HepG2 (cell line): ENCODE measurements around the gene SPRYD3. TPM values are rescaled to one million over a fixed set of nuclear protein-coding genes. Genes with fewer than 3 reads are reported as not detected.
A peak's percentile ranks its signal among the peaks of the same experiment; 100 is the strongest.

Experiments used
- ARID5B ChIP-seq: IDR thresholded peaks from 2 replicates; pipeline ENCODE4 v1.4.0; 2020; ENCODE audit warnings: mild to moderate bottlenecking, missing genetic modification reagents
- CCAR2 ChIP-seq: fragments of 200-400 bp; formaldehyde crosslinking; optimal IDR thresholded peaks from 2 replicates; pipeline ENCODE3; 2018; ENCODE audit warnings: low read depth, mild to moderate bottlenecking, low read length, moderate library complexity
- CREB1 ChIP-seq, 2 experiments: fragments of 450-650 bp in 1 of 2; IDR thresholded peaks; 2 replicates each; pipeline ENCODE4 v1.6.1; 2016 to 2017; ENCODE audit warnings: control low read depth in 1 of 2, mild to moderate bottlenecking in 1 of 2, missing compliant biosample characterization in 1 of 2, missing genetic modification characterization in 1 of 2
- GMEB2 ChIP-seq: IDR thresholded peaks from 2 replicates; pipeline ENCODE4 v1.6.1; 2016; ENCODE audit warnings: missing biosample characterization, missing genetic modification reagents, low read depth
- GRHL1 ChIP-seq: sonication (generic); formaldehyde crosslinking; conservative IDR thresholded peaks from 2 replicates; pipeline ENCODE4 v1.8.0; 2022; ENCODE audit warnings: missing genetic modification reagents
- GZF1 ChIP-seq: sonication (generic); formaldehyde crosslinking; IDR thresholded peaks from 2 replicates; pipeline ENCODE4 v1.5.1; 2020; ENCODE audit warnings: mild to moderate bottlenecking, missing genetic modification reagents
- MLLT10 ChIP-seq: sonication (generic); formaldehyde crosslinking; IDR thresholded peaks from 2 replicates; pipeline ENCODE4 v1.4.0; 2020; ENCODE audit warnings: missing genetic modification reagents
- MNT ChIP-seq: fragments of 450-650 bp; IDR thresholded peaks from 2 replicates; pipeline ENCODE4 v1.6.1; 2016
- NR2F6 ChIP-seq, 2 experiments: IDR thresholded peaks; 2 replicates each; pipeline ENCODE4 v1.6.1; 2016; ENCODE audit warnings: antibody characterized with exemption in 1 of 2, mild to moderate bottlenecking in 1 of 2
- PATZ1 ChIP-seq: sonication (generic); formaldehyde crosslinking; IDR thresholded peaks from 2 replicates; pipeline ENCODE4 v1.4.0; 2020; ENCODE audit warnings: missing genetic modification reagents
- RAD21 ChIP-seq: fragments of 450-650 bp; formaldehyde crosslinking; IDR thresholded peaks from 2 replicates; pipeline ENCODE4 v1.5.0; 2020; ENCODE audit warnings: mild to moderate bottlenecking
- REL ChIP-seq: sonication (generic); formaldehyde crosslinking; conservative IDR thresholded peaks from 2 replicates; pipeline ENCODE4 v1.8.0; 2022; ENCODE audit warnings: mild to moderate bottlenecking, missing genetic modification reagents, moderate library complexity
- TBX3 ChIP-seq: fragments of 450-650 bp; IDR thresholded peaks from 2 replicates; pipeline ENCODE4 v1.6.1; 2017; ENCODE audit warnings: antibody characterized with exemption, mild to moderate bottlenecking, inconsistent platforms, borderline replicate concordance
- ZFY ChIP-seq: sonication (generic); formaldehyde crosslinking; IDR thresholded peaks from 2 replicates; pipeline ENCODE4 v1.4.0; 2020; ENCODE audit warnings: missing genetic modification reagents
- ZNF282 ChIP-seq: fragments of 450-650 bp; IDR thresholded peaks from 2 replicates; pipeline ENCODE4 v1.6.1; 2018; ENCODE audit not compliant: partially characterized antibody
- ZNF567 ChIP-seq: sonication (generic); formaldehyde crosslinking; IDR thresholded peaks from 2 replicates; pipeline ENCODE4 v1.8.1; 2023; ENCODE audit warnings: mild to moderate bottlenecking, missing genetic modification reagents, borderline replicate concordance
- ZNF703 ChIP-seq: sonication (generic); formaldehyde crosslinking; IDR thresholded peaks from 2 replicates; pipeline ENCODE4 v1.5.1; 2020; ENCODE audit warnings: missing genetic modification reagents, mild to moderate bottlenecking, moderate library complexity, borderline replicate concordance
- polyA plus RNA-seq, 8 experiments: library from polyadenylated mRNA; depleted of rRNA in 3 of 8; stranded (reverse) in 7 of 8; unstranded in 1 of 8; fragments of >200 nt; fragmentation: Illumina TruSeq in 4 of 8; extraction: Trizol in 4 of 8; gene quantifications; 2 replicates each; pipeline versions ENCODE4 v1.2.1 to v1.2.3, GENCODE V29; 2011 to 2016; ENCODE audit warnings: low read depth in 4 of 8, missing spikeins in 1 of 8, mixed read lengths in 1 of 8; ENCODE audit not compliant: insufficient read depth in 1 of 8
- total RNA-seq, 5 experiments: library from RNA; depleted of rRNA; stranded (reverse); fragments of >200 nt; fragmentation: Illumina TruSeq; extraction: Trizol; gene quantifications; 2 replicates each; pipeline ENCODE4 v1.2.3, GENCODE V29; 2016; ENCODE audit warnings: low read depth in 1 of 5

Gene SPRYD3
- total and polyA plus RNA-seq, 2 of the 13 experiments (the other 11 are each of a cell fraction or from before 2014, with no cell fraction given): 9.0 to 9.2 TPM

GRCh38 chr12:53079226-53080117 is at the start of gene SPRYD3 (continued):
- TF ChIP-seq MNT (no peak), GRHL1 (CRISPR knock-in tag) (no peak), ZNF703 (CRISPR knock-in tag) (no peak), NR2F6 (IDR thresholded peaks at IDR 0.05) (no peak), NR2F6 (CRISPR knock-in tag; IDR thresholded peaks at IDR 0.05) (no peak; the same call in 1 of the 2 replicates), ZNF282 (no peak), CREB1 (IDR thresholded peaks at IDR 0.05) (peak; percentile 76), CREB1 (CRISPR knock-in tag; IDR thresholded peaks at IDR 0.05) (peak; percentile 69), CCAR2 (no peak), MLLT10 (CRISPR knock-in tag) (no peak), TBX3 (peak; percentile 51; the same call in 1 of the 2 replicates), REL (CRISPR knock-in tag) (no peak), ARID5B (0 out of 2 replicates have a peak, but pooled peaks have one; percentile 27), GZF1 (CRISPR knock-in tag) (0 out of 2 replicates have a peak, but pooled peaks have one; percentile 34), PATZ1 (peak; percentile 71), RAD21 (CRISPR knock-in tag) (peak; percentile 15; the same call in 1 of the 2 replicates), ZFY (peak; percentile 82), ZNF567 (no peak; the same call in 1 of the 2 replicates), GMEB2 (CRISPR knock-in tag) (no peak)
